Activated CD4-positive, CD25-positive, alpha-beta regulatory T cell treated with anti-CD3 and anti-CD28 coated beads, Interleukin-2, amount 50 U/mL, for 16 hours (primary cell): Measurements from ENCODE around the gene FFAR1.

ENCODE experiments used
- DNase-seq: peaks from one replicate; pipeline ENCODE4 v3.0.0-alpha.2; 2020; ENCODE audit warnings: low read depth, low spot score

The FFAR1 gene

GRCh38 chr19:35392742-35393715 lies 45.3 kb downstream of the FFAR1 start:
- DNase-seq, result no peak

- DNase-seq, result no peak
Observed at GRCh38 chr19:35395382-35396199, 47.9 kb downstream of the FFAR1 start.

GRCh38 chr19:35396240-35396885 lies 48.7 kb downstream of the FFAR1 start:
- no peak for DNase-seq

GRCh38 chr19:35397064-35397463 lies 49.4 kb downstream of the FFAR1 start:
- DNase-seq, result no peak
